SK-N-SH (cell line): Measurements from ENCODE around the gene AADACL4. TPM values are rescaled to one million over a fixed set of nuclear protein-coding genes. Genes with fewer than 3 reads are reported as not detected.

Experiments used
- CTCF ChIA-PET: fragments of 300-600, 350-600 bp; formaldehyde crosslinking; extraction: SDS; loops from one replicate; lab custom pipeline; 2021; lab: Yijun Ruan, JAX
- POLR2A ChIA-PET: fragments of 350-600 bp; sonication (Branson Sonifier 250); formaldehyde crosslinking; extraction: SDS; loops from one replicate; lab custom pipeline; 2020; ENCODE audit warnings: antibody characterized with exemption, inconsistent platforms; lab: Yijun Ruan, JAX
- DNase-seq: peaks from one replicate; pipeline ENCODE4 v3.0.0; 2012
- H2AFZ ChIP-seq: fragments of 200-600 bp; sonication (generic); 2 replicates; pipeline ENCODE4 v1.8.1; 2016; ENCODE audit warnings: antibody characterized with exemption, mild to moderate bottlenecking, low read depth
- H3F3A ChIP-seq: fragments of 200-600 bp; sonication (generic); replicated peaks from 2 replicates; pipeline ENCODE3; 2016; ENCODE audit warnings: antibody characterized with exemption, mild to moderate bottlenecking; ENCODE audit not compliant: insufficient read depth
- H3K27ac ChIP-seq, 2 experiments: fragments of 200-500 bp in 1 of 2; fragments of 200-600 bp in 1 of 2; sonication (Bioruptor generic) in 1 of 2; sonication (generic), shearing (Covaris generic) in 1 of 2; 2 replicates each; pipeline versions ENCODE4 v1.5.1 to v1.6.1; 2014 to 2016; ENCODE audit warnings: low read depth in 2 of 2, inconsistent platforms in 1 of 2, low read length in 1 of 2, mild to moderate bottlenecking in 1 of 2, mixed read lengths in 1 of 2
- H3K27me3 ChIP-seq: fragments of 200-600 bp; sonication (generic), shearing (Covaris generic); 2 replicates; pipeline ENCODE4 v1.6.1; 2016; ENCODE audit warnings: mixed run types; ENCODE audit not compliant: insufficient read depth
- H3K36me3 ChIP-seq, 2 experiments: fragments of 200-500 bp in 1 of 2; fragments of 200-600 bp in 1 of 2; sonication (Bioruptor generic) in 1 of 2; sonication (generic) in 1 of 2; replicated peaks in 1 of 2; 2 replicates each; pipeline versions ENCODE3 to v1.5.1; 2014 to 2016; ENCODE audit warnings: low read length in 1 of 2, mild to moderate bottlenecking in 1 of 2; ENCODE audit not compliant: insufficient read depth in 2 of 2, control insufficient read depth in 1 of 2
- H3K4me1 ChIP-seq, 2 experiments: fragments of 200-500 bp in 1 of 2; fragments of 200-600 bp in 1 of 2; sonication (Bioruptor generic) in 1 of 2; sonication (generic), shearing (Covaris generic) in 1 of 2; 2 replicates each; pipeline versions ENCODE4 v1.5.1 to v1.6.1; 2014 to 2016; ENCODE audit warnings: low read depth in 1 of 2, low read length in 1 of 2, mixed run types in 1 of 2; ENCODE audit not compliant: insufficient read depth in 2 of 2, control insufficient read depth in 1 of 2
- H3K4me2 ChIP-seq: fragments of 200-600 bp; sonication (generic), shearing (Covaris generic); 2 replicates; pipeline ENCODE4 v1.6.1; 2017; ENCODE audit warnings: mixed run types
- H3K4me3 ChIP-seq, 2 experiments: fragments of 200-500 bp in 1 of 2; fragments of 200-600 bp in 1 of 2; sonication (Bioruptor generic) in 1 of 2; sonication (generic), shearing (Covaris generic) in 1 of 2; 2 replicates each; pipeline versions ENCODE4 v1.5.1 to v1.8.1; 2014 to 2016; ENCODE audit warnings: low read depth in 2 of 2, inconsistent platforms in 1 of 2, low read length in 1 of 2, mild to moderate bottlenecking in 1 of 2, mixed read lengths in 1 of 2, moderate library complexity in 1 of 2
- H3K79me2 ChIP-seq: fragments of 200-600 bp; sonication (generic); 2 replicates; pipeline ENCODE4 v1.8.1; 2017; ENCODE audit warnings: mild to moderate bottlenecking; ENCODE audit not compliant: insufficient read depth
- H3K9ac ChIP-seq: fragments of 200-600 bp; sonication (generic); 2 replicates; pipeline ENCODE4 v1.6.1; 2017; ENCODE audit warnings: mixed run types
- H3K9me2 ChIP-seq: fragments of 200-600 bp; sonication (generic); 2 replicates; pipeline ENCODE4 v1.6.1; 2017; ENCODE audit warnings: mixed run types
- H3K9me3 ChIP-seq: fragments of 200-600 bp; sonication (generic); 2 replicates; pipeline ENCODE4 v1.6.1; 2017; ENCODE audit warnings: mixed run types, mild to moderate bottlenecking, moderate library complexity
- H4K20me1 ChIP-seq: fragments of 200-600 bp; sonication (generic); 2 replicates; pipeline ENCODE4 v1.6.1; 2017; ENCODE audit warnings: mild to moderate bottlenecking, mixed run types; ENCODE audit not compliant: insufficient read depth
- CHD2 ChIP-seq: fragments of 150-350 bp; IDR thresholded peaks from 2 replicates; pipeline ENCODE4 v1.6.1; 2018; ENCODE audit warnings: low read length; ENCODE audit not compliant: partially characterized antibody
- EP300 ChIP-seq, 2 experiments: IDR thresholded peaks; 2 replicates each; pipeline versions ENCODE4 v1.4.0 to v1.6.1; 2012; ENCODE audit warnings: borderline replicate concordance in 1 of 2, low read depth in 1 of 2, low read length in 1 of 2
- EZH2phosphoT487 ChIP-seq: fragments of 200-600 bp; sonication (generic); IDR thresholded peaks from 2 replicates; pipeline ENCODE4 v1.6.1; 2017; ENCODE audit warnings: low read depth, mixed run types, mild to moderate bottlenecking, antibody characterized with exemption, moderate library complexity, borderline replicate concordance
- FOXJ3 ChIP-seq: sonication (generic); formaldehyde crosslinking; IDR thresholded peaks from 2 replicates; pipeline ENCODE4 v1.5.1; 2020; ENCODE audit warnings: mild to moderate bottlenecking, missing genetic modification reagents
- GABPA ChIP-seq: IDR thresholded peaks from 2 replicates; pipeline ENCODE4 v1.4.0; 2012; ENCODE audit warnings: low read depth, mild to moderate bottlenecking
- GATA2 ChIP-seq: sonication (generic); formaldehyde crosslinking; IDR thresholded peaks from 2 replicates; pipeline ENCODE4 v1.5.0; 2020; ENCODE audit warnings: mild to moderate bottlenecking, missing genetic modification reagents
- JUND ChIP-seq: IDR thresholded peaks from 2 replicates; pipeline ENCODE4 v1.4.0; 2012
- MXI1 ChIP-seq: IDR thresholded peaks from 2 replicates; pipeline ENCODE4 v1.6.1; 2012; ENCODE audit warnings: mild to moderate bottlenecking, low read depth, low read length, improper control_type of control experiment
- NFIC ChIP-seq: IDR thresholded peaks from 2 replicates; pipeline ENCODE4 v1.4.0; 2012; ENCODE audit warnings: borderline replicate concordance
- NRF1 ChIP-seq: IDR thresholded peaks from 2 replicates; pipeline ENCODE4 v1.6.1; 2012; ENCODE audit warnings: low read depth, mild to moderate bottlenecking, low read length
- POLR2AphosphoS5 ChIP-seq: IDR thresholded peaks from 2 replicates; pipeline ENCODE4 v1.6.1; 2012; ENCODE audit warnings: low read depth, low read length
- RFX5 ChIP-seq: IDR thresholded peaks from 2 replicates; pipeline ENCODE4 v1.6.1; 2012; ENCODE audit warnings: mild to moderate bottlenecking, improper control_type of control experiment, low read length
- SIN3A ChIP-seq: IDR thresholded peaks from 2 replicates; pipeline ENCODE4 v1.6.1; 2012; ENCODE audit warnings: low read depth, mild to moderate bottlenecking, low read length, moderate library complexity, borderline replicate concordance
- YY1 ChIP-seq: IDR thresholded peaks from 2 replicates; pipeline ENCODE4 v1.4.0; 2012; ENCODE audit warnings: low read depth, mild to moderate bottlenecking
- WGBS: methylation state at CpG from one replicate; pipeline ENCODE4 v1.1.6; 2017; ENCODE audit warnings: low lambda C conversion rate; 5-methylcytosine and 5-hydroxymethylcytosine counted together
- polyA plus RNA-seq, 3 experiments: library from polyadenylated mRNA; depleted of rRNA; stranded (reverse); fragments of >200 nt; gene quantifications; 2 replicates each; pipeline ENCODE4 v1.2.3, GENCODE V29; 2012
- TF ChIP-seq, protein P1 (sequence below): fragments of 150-350 bp; IDR thresholded peaks from 2 replicates; pipeline ENCODE4 v1.6.1; 2016; ENCODE audit warnings: mild to moderate bottlenecking, low read depth, low read length
- TF ChIP-seq, protein P2 (sequence below): IDR thresholded peaks from 2 replicates; pipeline ENCODE4 v1.4.0; 2012; ENCODE audit warnings: low read depth, borderline replicate concordance
- TF ChIP-seq, protein P3 (sequence below): IDR thresholded peaks from 2 replicates; pipeline ENCODE4; 2012
- TF ChIP-seq, protein P4 (sequence below): IDR thresholded peaks from 2 replicates; pipeline ENCODE4 v1.4.0; 2012; ENCODE audit warnings: low read depth, borderline replicate concordance

The AADACL4 gene
- polyA plus RNA-seq, 1 of the 3 experiments (the other 2 are of a cell fraction): 0.59 TPM

DNA sequence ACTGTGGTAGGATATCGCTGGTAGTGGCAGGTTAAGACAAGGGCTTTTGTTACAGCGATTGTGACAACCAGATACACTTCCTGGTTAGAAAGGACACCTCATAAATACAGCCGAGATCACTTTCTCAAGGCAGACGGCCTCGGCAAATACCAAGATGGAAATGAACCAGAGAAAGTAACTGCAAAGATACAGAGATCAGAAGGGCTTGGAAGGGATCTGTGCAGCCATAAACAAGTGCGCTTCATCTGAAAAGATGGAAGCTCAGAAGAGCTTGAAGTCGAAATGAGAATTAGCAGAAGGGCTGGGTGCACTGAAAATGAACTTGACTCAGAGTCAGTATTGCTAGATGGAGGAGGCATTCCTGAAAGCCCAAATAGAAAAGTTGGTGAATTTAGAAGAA lies 32.9 kb upstream of the AADACL4 start:
- 86% methylated on average over 7 of the region's 7 CpGs for WGBS
- Histone ChIP-seq H3K9me3 (no peaks in the 10 kb centered on the region), H4K20me1 (no peaks in the 10 kb centered on the region), H3K27me3 (no peaks in the 10 kb centered on the region), H3K27ac (no peak overlapping the region), H3K4me2 (no peak overlapping the region), H3K4me1 (peaks cover 0 to 12% of the 10 kb centered on the region in 2 experiments; a peak in 1 of 4 replicates), H3K4me3 (no peak overlapping the region), H3F3A (peaks cover 3% of the 10 kb centered on the region), H3K9me2 (no peaks in the 10 kb centered on the region), H3K36me3 (peaks cover 0 to 7% of the 10 kb centered on the region in 2 experiments), H3K79me2 (no peaks in the 10 kb centered on the region), H3K9ac (no peak overlapping the region), H2AFZ (no peak overlapping the region)
- TF ChIP-seq CHD2: no peak
- TF ChIP-seq, protein P1, sequence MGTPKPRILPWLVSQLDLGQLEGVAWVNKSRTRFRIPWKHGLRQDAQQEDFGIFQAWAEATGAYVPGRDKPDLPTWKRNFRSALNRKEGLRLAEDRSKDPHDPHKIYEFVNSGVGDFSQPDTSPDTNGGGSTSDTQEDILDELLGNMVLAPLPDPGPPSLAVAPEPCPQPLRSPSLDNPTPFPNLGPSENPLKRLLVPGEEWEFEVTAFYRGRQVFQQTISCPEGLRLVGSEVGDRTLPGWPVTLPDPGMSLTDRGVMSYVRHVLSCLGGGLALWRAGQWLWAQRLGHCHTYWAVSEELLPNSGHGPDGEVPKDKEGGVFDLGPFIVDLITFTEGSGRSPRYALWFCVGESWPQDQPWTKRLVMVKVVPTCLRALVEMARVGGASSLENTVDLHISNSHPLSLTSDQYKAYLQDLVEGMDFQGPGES: no peak
- TF ChIP-seq YY1: no peak
- no peak for TF ChIP-seq SIN3A
- no peak for TF ChIP-seq JUND
- no peak for TF ChIP-seq FOXJ3 (CRISPR knock-in tag)
- TF ChIP-seq, protein P2, sequence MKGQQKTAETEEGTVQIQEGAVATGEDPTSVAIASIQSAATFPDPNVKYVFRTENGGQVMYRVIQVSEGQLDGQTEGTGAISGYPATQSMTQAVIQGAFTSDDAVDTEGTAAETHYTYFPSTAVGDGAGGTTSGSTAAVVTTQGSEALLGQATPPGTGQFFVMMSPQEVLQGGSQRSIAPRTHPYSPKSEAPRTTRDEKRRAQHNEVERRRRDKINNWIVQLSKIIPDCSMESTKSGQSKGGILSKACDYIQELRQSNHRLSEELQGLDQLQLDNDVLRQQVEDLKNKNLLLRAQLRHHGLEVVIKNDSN: no peak
- no peak for TF ChIP-seq GATA2
- TF ChIP-seq, protein P3, sequence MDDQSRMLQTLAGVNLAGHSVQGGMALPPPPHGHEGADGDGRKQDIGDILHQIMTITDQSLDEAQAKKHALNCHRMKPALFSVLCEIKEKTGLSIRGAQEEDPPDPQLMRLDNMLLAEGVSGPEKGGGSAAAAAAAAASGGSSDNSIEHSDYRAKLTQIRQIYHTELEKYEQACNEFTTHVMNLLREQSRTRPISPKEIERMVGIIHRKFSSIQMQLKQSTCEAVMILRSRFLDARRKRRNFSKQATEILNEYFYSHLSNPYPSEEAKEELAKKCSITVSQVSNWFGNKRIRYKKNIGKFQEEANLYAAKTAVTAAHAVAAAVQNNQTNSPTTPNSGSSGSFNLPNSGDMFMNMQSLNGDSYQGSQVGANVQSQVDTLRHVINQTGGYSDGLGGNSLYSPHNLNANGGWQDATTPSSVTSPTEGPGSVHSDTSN: no peak
- POLR2A ChIA-PET: no interaction called here
- no peak for DNase-seq
- CTCF ChIA-PET: interaction anchor here (1.3 to 1.5 kb wide), 2 partner anchors 8 to 48 kb away, joined by 3 read pairs; no protein-coding TSS in a partner anchor

DNA sequence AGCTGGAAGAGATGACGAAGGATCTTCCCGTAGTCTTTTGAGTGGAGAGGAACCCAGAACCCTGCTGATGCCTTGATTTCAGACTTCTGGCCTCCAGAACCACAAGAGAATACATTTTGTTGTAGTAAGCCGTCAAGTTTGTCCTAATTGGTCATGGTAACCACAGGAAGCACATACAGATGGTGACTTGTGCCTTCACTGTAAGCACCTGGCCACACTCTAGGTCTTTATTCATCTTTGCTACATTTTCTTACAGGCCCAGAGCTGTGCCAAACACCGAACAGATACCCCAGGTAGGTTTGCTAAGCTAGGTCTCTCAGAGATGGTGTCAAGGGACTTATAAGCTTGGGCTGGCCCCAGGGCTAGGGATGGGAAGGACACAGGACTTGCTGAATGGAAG lies 30.7 kb upstream of the AADACL4 start:
- no peak overlapping the region for H3K4me3 ChIP-seq
- peaks cover 0 to 7% of the 10 kb centered on the region in 2 experiments for H3K36me3 ChIP-seq
- no peak for TF ChIP-seq POLR2AphosphoS5
- no peak for TF ChIP-seq YY1
- TF ChIP-seq JUND: no peak
- TF ChIP-seq NFIC: no peak
- no peak for TF ChIP-seq EZH2phosphoT487
- TF ChIP-seq NRF1: no peak
- no peak for TF ChIP-seq GABPA
- no peak for TF ChIP-seq MXI1
- TF ChIP-seq CHD2: no peak
- no peak for TF ChIP-seq RFX5
- no peak for TF ChIP-seq EP300 (IDR thresholded peaks at IDR 0.05; ENCODE audit: borderline replicate concordance in 1 of 2, low read depth in 1 of 2, low read length in 1 of 2)
- TF ChIP-seq, protein P4, sequence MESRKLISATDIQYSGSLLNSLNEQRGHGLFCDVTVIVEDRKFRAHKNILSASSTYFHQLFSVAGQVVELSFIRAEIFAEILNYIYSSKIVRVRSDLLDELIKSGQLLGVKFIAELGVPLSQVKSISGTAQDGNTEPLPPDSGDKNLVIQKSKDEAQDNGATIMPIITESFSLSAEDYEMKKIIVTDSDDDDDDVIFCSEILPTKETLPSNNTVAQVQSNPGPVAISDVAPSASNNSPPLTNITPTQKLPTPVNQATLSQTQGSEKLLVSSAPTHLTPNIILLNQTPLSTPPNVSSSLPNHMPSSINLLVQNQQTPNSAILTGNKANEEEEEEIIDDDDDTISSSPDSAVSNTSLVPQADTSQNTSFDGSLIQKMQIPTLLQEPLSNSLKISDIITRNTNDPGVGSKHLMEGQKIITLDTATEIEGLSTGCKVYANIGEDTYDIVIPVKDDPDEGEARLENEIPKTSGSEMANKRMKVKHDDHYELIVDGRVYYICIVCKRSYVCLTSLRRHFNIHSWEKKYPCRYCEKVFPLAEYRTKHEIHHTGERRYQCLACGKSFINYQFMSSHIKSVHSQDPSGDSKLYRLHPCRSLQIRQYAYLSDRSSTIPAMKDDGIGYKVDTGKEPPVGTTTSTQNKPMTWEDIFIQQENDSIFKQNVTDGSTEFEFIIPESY: no peak
- H3K4me2 ChIP-seq: no peak overlapping the region
- peaks cover 7% of the 10 kb centered on the region for H3F3A ChIP-seq
- DNase-seq: no peak
- no peak overlapping the region for H3K9ac ChIP-seq
- H3K9me2 ChIP-seq: no peaks in the 10 kb centered on the region
- peaks cover 13 to 22% of the 10 kb centered on the region in 2 experiments; a peak in 1 of 4 replicates for H3K4me1 ChIP-seq
- no peak overlapping the region for H2AFZ ChIP-seq
- CTCF ChIA-PET: interaction anchor here (0.7 to 0.9 kb wide), 2 partner anchors 17 to 299 kb away, joined by 3 read pairs; no protein-coding TSS in a partner anchor
- H3K27me3 ChIP-seq: no peaks in the 10 kb centered on the region
- H3K9me3 ChIP-seq: no peaks in the 10 kb centered on the region
- POLR2A ChIA-PET: no interaction called here
- no peaks in the 10 kb centered on the region for H4K20me1 ChIP-seq
- 93% methylated on average over 3 of the region's 4 CpGs for WGBS
- H3K79me2 ChIP-seq: no peaks in the 10 kb centered on the region
- no peak overlapping the region for H3K27ac ChIP-seq
